HG03432 (cell line): ENCODE measurements around the gene TACC2.
"Not testable (repeated sequence)": the region's sequence is repeated elsewhere in the genome, so short reads cannot be mapped to it uniquely, and the experiment has no call there.

Source experiments
- ATAC-seq: cut with Tn5 transposase; IDR thresholded peaks from one replicate; pipeline ENCODE4 v1.9.1; 2021; ENCODE audit warnings: mild to moderate bottlenecking, moderate library complexity; ENCODE audit not compliant: unreplicated experiment

The TACC2 gene

GRCh38 chr10:121988361-121989324, at the start of gene TACC2:
Gene TACC2 (plus strand): TSS chr10:121989163. CDS start chr10:122021982, 32,819 bp downstream.
- no peak for ATAC-seq

GRCh38 chr10:121941532-121941931, 47.4 kb upstream of the TACC2 start:
- no peak for ATAC-seq

- no peak for ATAC-seq
These were observed 46.1 kb upstream of the TACC2 start for GRCh38 chr10:121942749-121943416.

GRCh38 chr10:121947343-121948330, 41.3 kb upstream of the TACC2 start:
- no peak for ATAC-seq

- ATAC-seq: no peak
These were observed 39.9 kb upstream of the TACC2 start for GRCh38 chr10:121949049-121949448.

- no peak for ATAC-seq
These were observed 39.5 kb upstream of the TACC2 start for GRCh38 chr10:121949451-121949850.

- ATAC-seq: no peak
These were observed 36.7 kb upstream of the TACC2 start for GRCh38 chr10:121952226-121952625.

GRCh38 chr10:121956111-121957061, 32.6 kb upstream of the TACC2 start:
- no peak for ATAC-seq

GRCh38 chr10:121959671-121960070, 29.3 kb upstream of the TACC2 start:
- ATAC-seq: no peak

GRCh38 chr10:121961456-121961855, 27.5 kb upstream of the TACC2 start:
- no peak for ATAC-seq

- no peak for ATAC-seq
These were observed 23.0 kb upstream of the TACC2 start for GRCh38 chr10:121965996-121966395.

GRCh38 chr10:121969086-121969485, 19.9 kb upstream of the TACC2 start:
- not testable (repeated sequence) for ATAC-seq

- ATAC-seq: peak; percentile 21
These were observed 14.9 kb upstream of the TACC2 start for GRCh38 chr10:121974019-121974534.

GRCh38 chr10:121974535-121975294, 14.2 kb upstream of the TACC2 start, which contains the start of gene NSMCE4A:
Gene NSMCE4A (minus strand): TSS chr10:121975217. CDS start chr10:121975165, 52 bp downstream.
- ATAC-seq: peak; percentile 91

GRCh38 chr10:121975295-121976086, 13.5 kb upstream of the TACC2 start:
- no peak for ATAC-seq

GRCh38 chr10:121976607-121977006, 12.4 kb upstream of the TACC2 start:
- ATAC-seq: no peak

- ATAC-seq: no peak
These were observed 10.5 kb upstream of the TACC2 start for GRCh38 chr10:121978511-121978910.

GRCh38 chr10:121981346-121981745, 7.6 kb upstream of the TACC2 start:
- no peak for ATAC-seq
